CD4-positive, alpha-beta T cell treated with Interleukin-15 for 1 hour (primary cell): ENCODE data around the gene CDCA4.

Experiments
- DNase-seq: peaks from one replicate; pipeline ENCODE4 v3.0.0-alpha.2; 2020

The CDCA4 gene

DNA sequence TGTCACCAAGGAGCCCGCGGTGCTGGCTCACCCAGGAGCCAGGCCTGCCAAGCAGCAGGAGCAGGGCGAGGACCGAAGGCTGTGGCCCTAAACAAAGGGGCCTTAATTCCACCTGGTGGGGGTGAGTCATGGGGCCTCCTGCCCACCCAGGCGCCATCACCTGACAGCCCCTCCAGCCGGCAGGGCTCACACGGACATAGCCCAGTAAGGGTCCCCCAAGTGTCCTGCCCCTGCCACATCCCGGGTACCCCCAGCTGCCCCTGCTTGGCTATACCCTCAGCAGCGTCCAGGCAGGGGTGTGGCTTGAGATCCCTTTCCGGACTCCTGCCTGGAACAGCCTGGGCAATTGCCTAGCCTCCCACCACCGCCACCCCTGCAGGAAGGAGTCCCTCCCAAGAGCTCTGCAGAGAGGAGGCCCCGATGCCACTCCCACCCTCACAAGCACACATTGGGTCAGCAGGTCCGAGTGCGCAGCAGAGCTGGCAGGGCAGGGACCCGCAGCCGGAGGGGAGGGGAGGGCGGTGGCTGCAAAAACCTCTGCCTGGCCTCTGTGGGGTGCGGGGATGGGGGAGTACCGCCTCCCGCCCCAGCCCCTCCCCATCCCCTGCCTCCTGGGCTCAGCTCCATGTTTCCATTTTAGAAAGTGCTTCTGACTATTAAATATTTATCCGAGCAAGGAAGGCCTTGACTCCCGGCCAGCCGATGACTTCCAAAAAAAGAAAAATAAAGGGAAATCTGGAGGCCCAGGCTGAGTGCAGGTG lies 47.3 kb downstream of the CDCA4 start:
- no peak for DNase-seq

GRCh38 chr14:104973135-104973384 lies 47.8 kb downstream of the CDCA4 start:
- DNase-seq: no peak

DNA sequence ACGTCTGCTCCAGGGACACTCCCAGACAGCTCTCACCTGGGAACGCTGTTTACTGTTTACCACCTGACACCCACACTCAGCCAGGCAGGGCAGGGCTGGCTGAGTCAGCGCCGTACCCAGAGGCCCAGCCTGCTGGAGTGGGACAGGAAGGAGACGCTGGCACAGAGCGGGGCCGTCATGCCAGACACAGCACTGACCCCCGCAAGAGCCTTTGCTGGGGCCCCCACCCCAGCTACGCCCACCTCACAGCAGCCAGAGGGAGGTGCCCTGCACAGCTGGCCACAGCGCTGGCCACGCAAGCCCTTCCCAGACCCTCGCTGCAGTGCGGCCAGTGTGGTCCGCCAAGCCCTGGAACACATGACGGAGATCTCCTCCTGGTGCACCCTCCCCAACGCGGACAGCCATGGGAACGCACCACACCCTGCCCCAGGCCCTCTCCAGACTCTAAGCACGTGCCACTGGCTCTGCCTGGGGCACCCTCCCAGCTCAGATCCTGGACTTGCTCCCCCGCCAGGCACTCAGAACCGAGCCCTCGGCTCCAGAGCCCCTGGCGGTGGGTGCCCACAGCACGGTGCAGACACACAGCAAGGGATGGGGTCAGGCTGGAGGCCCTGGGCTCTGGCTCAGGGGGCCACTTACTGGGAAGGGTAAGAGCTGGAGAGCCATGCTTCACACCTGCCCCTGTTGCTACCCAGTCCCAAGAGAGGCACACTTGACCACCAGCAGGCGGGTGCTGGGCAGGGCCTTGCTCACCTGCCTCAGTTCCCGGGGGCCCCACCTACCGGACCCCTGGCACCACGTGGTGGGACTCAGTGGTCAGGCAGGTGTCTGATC lies 48.4 kb downstream of the CDCA4 start:
- no peak for DNase-seq

DNA sequence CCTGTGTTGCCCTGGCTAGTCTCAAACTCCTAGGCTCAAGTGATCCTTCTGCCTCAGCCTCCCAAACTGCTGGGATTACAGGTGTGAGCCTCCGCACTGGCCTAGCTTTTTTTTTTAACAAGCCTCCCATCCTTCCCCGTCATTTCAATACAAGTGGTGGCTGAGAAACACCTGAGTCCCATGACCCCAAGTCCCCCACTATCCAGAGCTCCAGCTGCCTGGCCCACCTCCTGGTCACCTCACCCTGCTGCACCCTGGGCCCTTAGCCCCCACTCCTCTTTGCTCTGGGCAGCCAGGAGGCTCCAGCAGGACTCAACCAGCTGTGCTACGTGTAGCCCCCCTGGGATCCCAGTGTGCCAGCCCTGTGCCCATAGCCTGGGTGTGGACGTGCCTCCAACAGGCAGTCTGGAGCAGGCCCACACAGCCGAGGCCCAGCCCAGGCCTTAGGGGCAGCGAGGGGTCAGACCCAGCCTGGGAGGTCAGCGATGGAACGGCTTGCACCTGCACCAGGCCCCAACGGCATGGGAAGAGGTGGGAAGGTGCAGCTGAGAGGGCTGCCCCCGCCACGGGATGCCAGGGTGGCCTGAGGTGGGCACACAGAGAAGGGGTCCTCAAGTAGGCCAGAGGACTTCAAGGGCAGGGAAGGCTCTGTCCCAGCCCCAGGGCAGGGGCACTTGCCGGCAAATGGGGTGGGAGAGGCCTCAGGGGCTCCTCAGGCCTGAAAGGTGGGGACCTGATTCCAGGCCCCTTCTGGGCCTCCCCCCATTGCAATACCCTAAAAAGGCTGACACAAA lies 49.2 kb downstream of the CDCA4 start:
- no peak for DNase-seq

DNA sequence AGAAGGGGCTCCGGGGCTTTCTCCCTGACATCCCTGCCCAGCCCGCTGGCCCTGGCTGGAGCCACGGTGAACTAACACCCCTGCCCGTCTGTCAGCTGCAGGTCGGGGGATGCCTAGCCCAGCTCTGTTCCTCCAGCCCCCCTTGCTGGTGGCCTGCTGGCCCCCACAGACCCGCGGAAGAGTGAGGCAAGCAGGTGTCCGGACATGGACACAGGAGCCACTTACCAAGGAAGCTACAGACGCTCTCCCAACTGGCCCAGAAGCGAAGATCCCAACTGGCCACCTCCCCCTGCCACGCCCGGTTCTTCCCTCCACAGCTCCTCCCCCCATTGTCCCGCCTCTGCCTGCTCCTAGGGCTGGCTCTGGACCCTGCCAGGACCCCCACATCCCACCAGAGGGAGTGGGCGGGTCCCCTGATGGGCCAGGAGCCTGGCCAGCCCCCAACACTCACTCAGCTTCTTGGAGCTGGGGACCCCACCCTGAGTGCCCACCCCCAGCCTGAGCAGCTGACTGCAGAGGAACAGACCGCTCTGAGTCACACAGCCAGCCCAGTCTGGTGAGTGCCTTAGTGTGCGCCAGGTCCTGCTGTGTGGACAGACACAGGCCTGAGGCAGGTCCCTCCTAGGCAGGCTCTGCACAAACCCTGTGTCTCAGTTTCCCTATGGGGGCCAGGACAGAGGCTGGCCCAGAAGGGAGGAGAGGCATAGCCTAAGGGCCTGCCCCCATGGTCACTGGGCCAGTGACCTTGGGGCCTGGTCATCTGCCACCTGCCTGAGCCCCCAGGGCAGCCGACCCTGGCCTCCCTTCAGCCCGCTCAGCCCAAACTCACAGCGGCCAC lies 50.4 kb downstream of the CDCA4 start:
- DNase-seq: no peak

DNA sequence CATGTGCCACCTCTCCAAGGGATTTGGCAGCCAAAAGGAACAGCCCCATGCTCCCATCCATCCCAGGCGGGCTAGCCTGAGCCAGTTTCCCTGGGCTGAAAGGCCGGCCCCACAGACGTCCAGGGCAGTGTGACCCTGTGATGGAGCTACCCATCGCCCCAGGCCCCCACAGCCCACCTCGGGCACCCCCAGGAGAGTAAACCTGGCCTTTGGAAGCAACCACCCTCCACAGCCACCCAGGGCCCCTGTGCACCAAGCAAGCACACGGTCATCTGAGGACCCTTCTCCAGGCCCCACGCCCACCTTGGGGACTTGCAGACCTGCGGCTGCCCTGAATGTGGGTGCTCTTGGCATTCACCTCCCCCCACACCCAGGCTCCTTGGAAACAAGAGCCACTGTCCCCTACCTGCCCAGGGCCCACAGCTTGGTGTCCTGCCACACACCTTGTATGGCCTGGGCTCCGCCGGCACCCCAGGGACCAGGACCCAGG lies 51.1 kb downstream of the CDCA4 start:
- DNase-seq: no peak

- no peak for DNase-seq
These were observed 52.1 kb downstream of the CDCA4 start for GRCh38 chr14:104968541-104969401.

DNA sequence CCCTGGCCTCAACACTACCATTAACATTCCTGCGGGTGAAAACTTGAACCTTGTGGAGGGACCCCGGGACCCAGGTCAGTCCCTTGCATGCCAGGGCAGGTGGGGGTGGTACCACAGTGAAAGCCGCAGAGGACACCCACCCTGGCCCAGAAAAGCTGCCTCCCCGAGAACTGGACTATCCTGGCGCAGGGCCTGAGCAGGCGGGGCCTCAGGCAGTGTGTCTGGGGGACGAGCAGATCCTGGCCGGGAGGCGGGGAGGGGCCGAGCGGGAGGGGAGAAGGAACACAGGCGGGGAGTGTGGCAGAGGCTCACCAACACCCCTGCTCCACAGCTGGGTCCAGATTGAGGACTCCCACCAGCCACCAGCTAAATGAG lies 52.7 kb downstream of the CDCA4 start:
- no peak for DNase-seq

- no peak for DNase-seq
These were observed 53.3 kb downstream of the CDCA4 start for GRCh38 chr14:104967386-104968152.

GRCh38 chr14:104966981-104967385 lies 53.9 kb downstream of the CDCA4 start:
- no peak for DNase-seq

- no peak for DNase-seq
These were observed 54.5 kb downstream of the CDCA4 start for GRCh38 chr14:104966261-104966865.

GRCh38 chr14:104965561-104966231 lies 55.2 kb downstream of the CDCA4 start:
- DNase-seq: no peak

GRCh38 chr14:104964546-104964945 lies 56.3 kb downstream of the CDCA4 start:
- no peak for DNase-seq
